Neural cell (in vitro differentiated cells): ENCODE data around the gene GAMT.

Experiments
- CTCF ChIP-seq: fragments of 450-650 bp; IDR thresholded peaks from 2 replicates; pipeline ENCODE4 v1.5.1; 2014; ENCODE audit warnings: antibody characterized with exemption, mild to moderate bottlenecking, moderate library complexity; ENCODE audit not compliant: poor library complexity, severe bottlenecking
- EP300 ChIP-seq: fragments of 450-650 bp; conservative IDR thresholded peaks from 2 replicates; pipeline ENCODE4 v1.6.1; 2014; ENCODE audit warnings: antibody characterized with exemption, mild to moderate bottlenecking, moderate library complexity; ENCODE audit not compliant: poor library complexity, severe bottlenecking
- EZH2 ChIP-seq: fragments of 200-600, 300-800 bp; shearing (Covaris generic), sonication (generic); IDR thresholded peaks from 2 replicates; pipeline ENCODE4 v1.6.1; 2014; ENCODE audit warnings: antibody characterized with exemption, low read length, borderline replicate concordance, mild to moderate bottlenecking; ENCODE audit not compliant: insufficient read depth, poor library complexity, severe bottlenecking
- POLR2AphosphoS5 ChIP-seq: IDR thresholded peaks from 2 replicates; pipeline ENCODE4 v1.6.1; 2012
- RAD21 ChIP-seq: fragments of 450-650 bp; conservative IDR thresholded peaks from 2 replicates; pipeline ENCODE4 v1.6.1; 2014; ENCODE audit warnings: antibody characterized with exemption, mild to moderate bottlenecking, moderate library complexity
- REST ChIP-seq: IDR thresholded peaks from 2 replicates; pipeline ENCODE4 v1.6.1; 2012; ENCODE audit warnings: borderline replicate concordance
- SMC3 ChIP-seq: fragments of 450-650 bp; conservative IDR thresholded peaks from 2 replicates; pipeline ENCODE4 v1.6.1; 2014; ENCODE audit warnings: antibody characterized with exemption, mild to moderate bottlenecking, moderate library complexity; ENCODE audit not compliant: poor library complexity

- TF ChIP-seq POLR2AphosphoS5 (no peak), EP300 (no peak), REST (no peak), EZH2 (no peak), CTCF (no peak), RAD21 (no peak), SMC3 (no peak)
Measured at GRCh38 chr19:1422943-1423342, 21.6 kb upstream of the GAMT start.
